GM12864 (cell line): Measurements from ENCODE around the gene SORCS2.

Experiments used
- DNase-seq: peaks from one replicate; pipeline ENCODE4 v3.0.0-alpha.2; 2011; ENCODE audit warnings: low read depth
- H3K4me3 ChIP-seq: 2 replicates; pipeline ENCODE4 v1.5.1; 2011; ENCODE audit warnings: mild to moderate bottlenecking, low read depth, low read length, control low read depth
- TF ChIP-seq, protein P1 (sequence below): IDR thresholded peaks from 2 replicates; pipeline ENCODE4 v1.5.1; 2011; ENCODE audit warnings: low read depth, mild to moderate bottlenecking, moderate library complexity, low read length, control low read depth, inconsistent platforms; ENCODE audit errors: missing control alignments

Gene SORCS2

DNA sequence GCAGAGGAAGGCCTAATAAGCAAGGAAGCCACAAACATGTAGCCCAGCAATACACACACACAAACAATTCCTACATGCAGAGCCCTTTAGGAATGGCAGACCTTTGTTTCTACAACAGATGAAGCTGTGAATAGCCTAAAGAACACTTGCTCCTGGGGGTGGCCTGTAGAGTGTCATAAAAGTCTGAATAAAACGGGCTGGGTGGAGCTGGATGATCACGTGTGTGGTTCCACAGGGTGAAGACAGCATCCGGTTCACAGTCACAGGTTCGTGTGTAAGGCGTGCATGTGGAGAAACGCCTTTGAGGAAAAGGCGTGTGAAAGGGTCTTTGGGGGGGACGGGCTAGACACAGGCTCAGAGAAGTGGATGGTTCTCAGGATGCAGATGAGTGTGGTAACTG is 591.2 kb downstream of the SORCS2 start:
- DNase-seq, result no peak
- no peak overlapping the region for H3K4me3 ChIP-seq
- TF ChIP-seq, protein P1, sequence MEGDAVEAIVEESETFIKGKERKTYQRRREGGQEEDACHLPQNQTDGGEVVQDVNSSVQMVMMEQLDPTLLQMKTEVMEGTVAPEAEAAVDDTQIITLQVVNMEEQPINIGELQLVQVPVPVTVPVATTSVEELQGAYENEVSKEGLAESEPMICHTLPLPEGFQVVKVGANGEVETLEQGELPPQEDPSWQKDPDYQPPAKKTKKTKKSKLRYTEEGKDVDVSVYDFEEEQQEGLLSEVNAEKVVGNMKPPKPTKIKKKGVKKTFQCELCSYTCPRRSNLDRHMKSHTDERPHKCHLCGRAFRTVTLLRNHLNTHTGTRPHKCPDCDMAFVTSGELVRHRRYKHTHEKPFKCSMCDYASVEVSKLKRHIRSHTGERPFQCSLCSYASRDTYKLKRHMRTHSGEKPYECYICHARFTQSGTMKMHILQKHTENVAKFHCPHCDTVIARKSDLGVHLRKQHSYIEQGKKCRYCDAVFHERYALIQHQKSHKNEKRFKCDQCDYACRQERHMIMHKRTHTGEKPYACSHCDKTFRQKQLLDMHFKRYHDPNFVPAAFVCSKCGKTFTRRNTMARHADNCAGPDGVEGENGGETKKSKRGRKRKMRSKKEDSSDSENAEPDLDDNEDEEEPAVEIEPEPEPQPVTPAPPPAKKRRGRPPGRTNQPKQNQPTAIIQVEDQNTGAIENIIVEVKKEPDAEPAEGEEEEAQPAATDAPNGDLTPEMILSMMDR, result no peak

DNA sequence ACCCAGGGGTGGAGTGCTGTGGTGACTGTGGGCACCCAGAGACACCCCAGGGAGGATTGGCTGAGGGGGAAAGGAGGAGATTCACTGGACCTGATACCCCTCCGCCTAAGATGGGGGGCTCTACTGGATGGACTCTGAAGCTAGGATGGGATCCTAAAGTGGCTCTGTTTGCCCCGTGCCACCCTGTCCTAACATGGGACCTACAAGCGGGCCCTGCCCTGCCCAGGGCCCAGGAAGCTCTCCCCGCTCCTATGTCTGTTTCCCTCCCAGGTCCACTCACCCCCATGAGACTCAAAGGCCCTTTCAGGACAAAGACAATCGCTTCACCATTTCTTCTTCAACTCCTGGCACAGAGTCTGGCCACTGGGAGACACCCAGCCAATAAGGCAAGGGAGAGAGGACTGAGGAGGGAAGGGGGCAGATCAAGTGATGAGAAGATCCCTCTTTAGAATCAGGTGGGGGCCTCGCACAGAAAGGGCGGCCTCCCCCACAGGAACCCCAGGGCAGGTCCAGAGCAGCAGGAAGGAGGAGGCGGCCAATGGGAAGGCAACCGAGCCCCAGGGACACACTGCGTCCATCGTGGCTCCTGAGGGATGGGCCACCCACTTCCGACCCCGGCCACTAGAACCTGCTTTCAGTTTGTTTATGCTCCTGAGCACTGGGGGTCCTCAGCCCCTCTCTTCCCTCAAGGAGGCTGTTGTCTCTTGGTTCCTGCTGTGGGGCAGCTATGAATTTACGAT is 592.0 kb downstream of the SORCS2 start:
- no peak for DNase-seq
- TF ChIP-seq, protein P1, result no peak
- H3K4me3 ChIP-seq, result no peak overlapping the region

DNA sequence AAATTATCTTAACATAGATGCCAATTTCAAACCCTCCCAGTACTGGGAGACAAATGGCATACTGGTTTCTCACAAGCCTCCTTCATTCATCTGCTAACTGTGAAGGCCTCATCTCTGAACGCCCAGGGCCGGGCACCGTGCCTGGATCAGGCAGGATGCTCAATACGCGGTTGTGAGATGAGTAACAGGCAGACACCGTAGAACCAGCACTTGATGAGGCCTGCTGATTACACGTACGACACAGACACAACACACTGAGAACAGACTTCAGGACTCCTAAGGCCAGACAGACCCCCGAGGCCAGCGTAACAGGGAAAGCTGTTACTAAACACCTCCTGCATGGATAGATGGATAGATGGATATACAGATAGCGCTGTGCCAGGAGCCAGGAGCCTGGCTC is 592.7 kb downstream of the SORCS2 start:
- H3K4me3 ChIP-seq, result no peak overlapping the region
- TF ChIP-seq, protein P1, result no peak
- DNase-seq, result no peak

DNA sequence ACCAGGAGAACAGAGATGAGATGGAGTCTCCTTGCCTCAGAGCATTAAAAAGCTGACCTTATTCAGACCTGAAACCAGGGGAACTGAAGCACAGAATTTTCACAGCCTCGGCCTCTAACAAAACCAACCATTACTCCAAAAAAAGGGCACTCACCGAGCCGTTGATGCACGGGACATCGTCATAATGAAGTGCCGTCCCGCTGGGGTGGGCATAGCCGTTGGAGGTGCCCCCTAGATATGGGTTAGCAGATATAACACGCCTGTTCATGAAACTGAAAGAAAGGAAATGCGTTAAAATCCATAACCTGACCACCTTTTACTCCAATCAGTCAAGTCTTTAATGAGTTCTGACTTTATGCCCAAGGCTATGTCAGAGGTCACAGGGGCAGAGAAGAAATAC is 593.7 kb downstream of the SORCS2 start:
- TF ChIP-seq, protein P1, result no peak

DNA sequence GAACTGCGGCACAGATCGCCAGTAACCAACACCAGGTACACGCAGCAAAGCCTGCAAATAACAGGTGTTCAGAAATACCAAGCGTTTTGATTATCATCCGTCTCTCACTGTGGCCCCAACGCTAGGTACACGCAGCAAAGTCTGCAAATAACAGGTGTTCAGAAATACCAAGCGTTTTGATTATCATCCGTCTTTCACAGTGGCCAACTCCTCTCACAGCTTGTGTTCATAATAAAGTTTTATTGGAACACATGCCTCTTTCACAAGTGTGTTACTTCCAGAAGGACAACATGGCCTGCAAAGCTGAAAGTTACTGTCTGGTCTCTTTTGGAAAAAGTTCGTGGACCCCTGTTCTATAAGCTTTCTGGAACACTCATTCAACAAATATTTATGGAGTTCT is 594.2 kb downstream of the SORCS2 start:
- TF ChIP-seq, protein P1, result no peak
- no peak for DNase-seq
- no peak overlapping the region for H3K4me3 ChIP-seq

More for the DNA sequence above, 593.7 kb downstream of the SORCS2 start:
- no peak overlapping the region for H3K4me3 ChIP-seq
- DNase-seq, result no peak

DNA sequence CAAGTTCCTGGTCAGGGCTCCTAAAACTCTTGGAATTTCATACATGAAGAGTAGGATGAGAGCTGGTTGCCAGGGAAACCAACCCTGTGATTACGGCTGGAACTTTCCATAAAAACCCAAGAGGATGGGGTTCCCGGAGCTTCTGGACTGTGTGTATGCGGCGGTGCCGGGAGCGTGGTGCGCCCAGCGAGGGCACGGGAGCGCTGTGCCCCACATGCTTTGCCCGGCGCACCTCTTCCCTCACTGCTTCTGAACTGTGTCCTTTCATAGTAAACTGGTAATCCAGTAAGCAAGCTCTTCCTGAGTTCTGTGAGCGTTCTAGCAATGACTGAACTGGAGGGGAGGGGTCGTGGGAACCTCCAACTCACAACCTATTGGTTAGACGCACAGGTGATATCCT is 594.7 kb downstream of the SORCS2 start:
- no peak for DNase-seq

More for the DNA sequence above, 594.7 kb downstream of the SORCS2 start:
- TF ChIP-seq, protein P1, result no peak
- no peak overlapping the region for H3K4me3 ChIP-seq
